Activated T-cell treated with anti-CD3 and anti-CD28 coated beads for 48 hours (primary cell): ENCODE data around the gene DDRGK1.
"Not testable (repeated sequence)": the region's sequence is repeated elsewhere in the genome, so short reads cannot be mapped to it uniquely, and the experiment has no call there.

ENCODE experiments used
- DNase-seq: peaks from one replicate; pipeline ENCODE4 v3.0.0-alpha.2; 2020; ENCODE audit warnings: low read depth

The DDRGK1 gene

DNA sequence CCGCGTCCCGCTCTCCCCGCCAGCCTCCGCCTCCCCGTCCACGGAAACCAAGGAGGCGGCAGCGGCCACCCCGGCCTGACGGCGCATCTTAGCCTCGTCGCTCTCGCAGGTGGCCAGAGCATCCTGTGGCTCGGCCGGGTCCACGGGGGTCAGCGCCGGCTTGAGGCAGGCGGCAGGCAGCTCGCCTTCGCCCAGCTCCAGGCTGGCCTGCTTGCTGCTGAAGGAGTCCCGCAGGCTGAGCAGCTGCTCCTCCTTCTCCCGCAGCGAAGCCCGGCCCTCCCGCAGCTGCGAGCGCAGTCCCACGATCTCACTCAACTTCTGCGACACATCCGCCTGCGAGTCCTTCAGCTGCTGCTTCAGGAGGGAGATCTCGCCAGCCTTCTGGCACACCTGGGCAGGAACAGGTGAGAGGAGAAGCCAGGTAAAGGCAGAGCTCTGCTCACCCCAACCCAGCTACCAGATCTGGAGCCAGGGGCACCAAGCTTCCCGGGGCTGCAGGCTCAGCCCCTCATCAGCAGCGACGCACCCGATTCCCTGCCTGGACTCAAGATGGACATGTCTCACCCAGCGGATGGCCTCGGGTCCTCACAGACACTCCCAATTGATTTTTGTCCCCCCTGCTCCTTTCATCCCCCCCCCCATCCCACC lies 39.6 kb downstream of the DDRGK1 start:
- DNase-seq, result no peak

DNA sequence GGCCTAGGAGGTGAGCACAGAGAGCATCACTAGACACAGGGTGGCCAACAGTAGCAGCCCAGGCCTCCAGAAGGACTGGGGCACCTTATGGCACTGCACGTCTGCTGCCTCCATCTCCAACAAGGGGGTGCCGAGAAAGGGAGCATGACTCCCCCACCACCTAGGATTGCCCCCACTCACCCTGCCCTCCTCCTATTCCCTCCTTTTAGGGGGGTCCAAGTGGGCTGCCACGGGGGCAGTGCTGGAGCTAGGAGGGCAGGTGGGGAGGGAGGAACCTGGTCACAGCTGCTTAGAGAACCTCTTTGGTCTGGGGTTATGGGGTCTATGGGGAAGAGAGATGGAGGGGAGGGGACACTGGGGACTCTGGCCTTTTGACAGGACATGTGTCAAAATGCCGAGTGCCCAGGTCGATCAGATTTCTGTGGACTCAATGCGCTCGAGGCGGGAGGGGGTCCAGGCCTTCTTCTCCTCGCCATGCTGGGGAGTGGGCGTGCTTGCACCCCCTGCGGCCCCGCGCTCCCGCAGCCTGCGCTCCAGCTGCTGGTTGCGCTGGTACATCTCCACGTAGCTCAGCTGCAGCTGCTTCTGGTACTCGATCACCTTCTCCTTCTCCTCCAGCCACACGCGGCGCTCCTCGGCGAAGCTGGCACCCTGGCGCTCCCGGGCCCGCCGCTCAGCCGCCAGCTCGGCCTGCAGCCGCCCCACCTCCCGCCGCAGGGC lies 40.3 kb downstream of the DDRGK1 start:
- no peak for DNase-seq

DNA sequence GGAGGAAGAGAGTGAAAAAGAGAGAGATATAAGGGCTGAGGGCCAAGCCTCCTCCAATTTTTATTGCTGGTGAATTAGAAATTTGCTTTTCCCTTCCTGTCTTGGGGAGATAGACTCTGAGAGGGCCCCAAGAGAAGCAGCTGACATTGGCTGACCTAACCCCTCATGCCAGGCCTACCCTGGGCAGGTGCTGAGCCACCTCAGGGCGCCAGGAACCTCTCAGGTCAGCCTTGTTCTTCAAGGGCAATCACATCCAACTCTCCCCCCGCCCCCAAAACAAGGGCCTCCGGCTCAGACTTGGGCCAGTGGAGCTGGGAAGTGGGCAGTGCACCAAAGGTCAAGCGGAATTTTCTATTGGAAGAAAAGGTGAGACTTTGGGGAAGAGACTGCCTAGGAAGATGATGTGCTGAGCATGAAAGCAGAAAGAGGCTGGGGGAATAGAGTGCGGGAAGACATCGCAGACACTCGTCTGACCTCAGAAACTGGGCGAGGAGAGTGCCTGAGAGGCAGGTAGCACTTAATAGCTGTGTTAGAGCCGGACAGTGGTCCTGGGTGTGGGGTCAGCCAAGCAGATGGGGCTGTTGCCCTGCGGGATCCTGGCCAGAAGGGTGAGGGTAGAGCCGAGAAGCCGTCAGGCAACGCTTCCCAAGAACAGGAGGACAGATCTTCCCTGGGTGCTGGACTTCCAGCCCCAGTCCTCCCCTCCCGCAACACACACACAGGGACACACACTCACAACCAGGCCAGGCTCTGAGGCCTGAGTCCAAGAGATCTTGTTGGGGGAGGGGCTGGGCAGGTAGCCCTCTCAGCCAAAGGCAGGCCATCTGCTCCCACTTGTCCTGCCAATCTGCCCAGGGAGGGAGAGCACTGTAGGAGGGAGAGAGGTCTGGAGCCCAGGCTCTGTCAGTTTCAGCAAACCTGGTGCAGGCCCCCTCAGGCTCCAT lies 41.1 kb downstream of the DDRGK1 start:
- DNase-seq, result no peak

DNA sequence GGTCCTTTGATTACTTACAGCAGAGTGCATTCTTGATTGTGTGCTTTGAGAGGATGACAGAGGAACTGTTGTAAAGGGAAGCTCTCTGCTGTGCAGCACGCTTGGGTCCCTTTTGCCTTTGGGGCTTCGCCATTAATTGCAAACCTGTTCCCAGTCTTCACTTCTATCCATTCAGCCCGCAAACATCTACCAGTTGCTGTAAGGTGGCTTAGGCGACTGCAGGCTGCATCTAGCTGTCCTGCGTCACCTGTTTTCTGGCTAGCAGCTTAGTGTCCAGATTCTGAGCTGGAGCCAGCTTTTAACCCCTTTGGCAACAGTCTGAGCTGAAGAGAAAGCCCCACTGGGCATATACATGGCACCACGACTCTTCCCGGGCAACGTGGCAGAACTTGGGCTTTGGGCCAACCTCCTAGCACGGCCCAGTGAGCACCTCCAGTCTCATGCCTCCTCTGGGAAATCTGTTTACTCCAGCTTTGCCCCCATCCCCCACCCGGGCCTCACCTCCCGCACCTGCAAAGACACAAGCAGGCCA lies 42.3 kb downstream of the DDRGK1 start:
- no peak for DNase-seq

DNA sequence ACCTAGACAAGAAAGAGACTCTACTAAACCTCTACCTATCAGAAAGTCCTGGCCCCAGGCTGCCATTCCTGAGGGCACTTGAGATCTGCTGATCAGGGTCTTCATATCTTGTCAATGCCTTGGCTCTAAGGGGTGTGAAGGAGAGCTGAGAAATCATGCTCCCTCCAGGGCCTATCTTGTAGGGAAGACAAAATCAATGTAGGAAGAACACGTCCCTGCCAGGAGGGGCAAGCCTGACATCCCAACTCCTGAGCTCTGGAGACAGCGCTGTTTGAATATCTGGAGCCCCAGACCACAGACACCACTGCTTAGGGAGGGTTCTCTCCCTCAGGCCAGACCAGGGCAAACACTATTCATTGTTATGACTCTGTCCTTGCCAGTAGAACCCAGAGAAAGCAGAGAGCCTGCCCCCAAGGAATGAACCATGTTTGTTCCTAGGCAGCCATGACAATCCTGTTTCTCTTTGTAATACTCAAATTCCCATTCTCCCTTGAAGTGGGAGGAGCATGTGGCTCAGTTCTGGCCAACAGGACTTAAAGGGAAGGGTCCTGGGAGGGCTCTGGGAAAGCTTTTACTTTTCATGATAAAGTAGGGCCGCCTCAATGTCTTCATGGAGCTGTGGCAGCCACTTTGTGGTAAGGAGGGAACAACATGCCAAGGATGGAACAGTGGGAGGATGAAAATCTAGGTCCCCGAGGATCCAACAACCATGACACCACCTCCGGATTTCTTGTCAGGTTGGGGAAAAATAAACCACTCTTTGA lies 43.0 kb downstream of the DDRGK1 start:
- DNase-seq, result no peak

DNA sequence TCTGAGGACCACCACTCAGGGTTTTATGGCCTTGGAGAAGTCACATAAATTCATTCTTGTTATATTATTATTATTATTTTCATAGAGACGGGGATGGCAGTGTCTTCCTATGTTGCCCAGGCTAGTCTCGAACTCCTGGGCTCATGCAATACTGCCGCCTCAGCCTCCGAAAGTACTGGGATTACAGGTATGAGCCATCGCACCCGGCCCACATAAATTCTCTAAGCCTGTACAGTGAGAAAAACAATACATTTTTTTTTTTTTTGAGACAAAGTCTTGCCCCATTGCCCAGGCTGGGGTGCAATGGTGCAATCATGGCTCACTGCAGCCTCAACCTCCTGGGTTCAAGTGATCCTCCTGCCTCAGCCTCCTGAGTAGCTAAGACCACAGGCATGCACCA lies 44.1 kb downstream of the DDRGK1 start:
- no peak for DNase-seq

DNA sequence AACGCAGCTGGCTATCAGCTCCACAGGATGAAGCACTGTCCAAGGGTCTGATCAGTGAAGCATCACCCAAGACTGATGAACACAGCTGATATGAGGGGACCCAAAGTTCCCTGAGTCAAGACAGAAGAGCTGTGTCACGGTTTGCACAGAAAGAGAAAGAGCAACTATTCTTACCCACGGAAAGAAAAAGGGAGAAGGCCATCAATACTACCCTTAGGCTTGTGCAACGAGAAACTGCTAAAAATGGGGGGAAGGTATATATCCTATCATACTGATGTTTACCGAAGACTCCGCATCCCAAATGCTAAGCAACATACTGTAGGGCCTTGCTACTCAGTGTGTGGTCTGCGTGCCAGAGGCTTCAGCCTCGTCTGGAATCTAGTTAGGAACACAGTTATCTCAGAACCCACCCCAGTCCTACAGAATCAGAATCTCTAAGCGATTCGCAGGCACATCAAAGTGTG lies 45.5 kb downstream of the DDRGK1 start:
- no peak for DNase-seq

DNA sequence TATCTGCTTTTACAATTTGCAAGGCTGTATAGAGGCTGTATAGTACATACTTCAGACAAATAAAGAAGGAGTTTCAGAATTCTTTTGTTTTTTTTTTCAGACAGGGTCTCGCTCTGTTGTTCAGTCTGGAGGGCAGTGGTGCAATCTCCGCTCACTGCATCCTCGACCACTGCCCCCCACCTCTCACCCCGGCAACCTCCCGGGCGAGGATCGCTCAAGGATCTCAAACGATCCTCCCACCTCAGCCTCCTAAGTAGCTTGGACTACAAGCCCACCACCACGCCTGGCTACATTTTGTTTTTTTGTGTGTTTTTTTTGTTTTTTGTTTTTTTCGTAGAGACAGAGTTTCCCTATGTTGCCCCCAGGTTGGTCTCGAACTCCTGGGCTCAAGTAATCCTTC lies 46.7 kb downstream of the DDRGK1 start:
- DNase-seq, result no peak

DNA sequence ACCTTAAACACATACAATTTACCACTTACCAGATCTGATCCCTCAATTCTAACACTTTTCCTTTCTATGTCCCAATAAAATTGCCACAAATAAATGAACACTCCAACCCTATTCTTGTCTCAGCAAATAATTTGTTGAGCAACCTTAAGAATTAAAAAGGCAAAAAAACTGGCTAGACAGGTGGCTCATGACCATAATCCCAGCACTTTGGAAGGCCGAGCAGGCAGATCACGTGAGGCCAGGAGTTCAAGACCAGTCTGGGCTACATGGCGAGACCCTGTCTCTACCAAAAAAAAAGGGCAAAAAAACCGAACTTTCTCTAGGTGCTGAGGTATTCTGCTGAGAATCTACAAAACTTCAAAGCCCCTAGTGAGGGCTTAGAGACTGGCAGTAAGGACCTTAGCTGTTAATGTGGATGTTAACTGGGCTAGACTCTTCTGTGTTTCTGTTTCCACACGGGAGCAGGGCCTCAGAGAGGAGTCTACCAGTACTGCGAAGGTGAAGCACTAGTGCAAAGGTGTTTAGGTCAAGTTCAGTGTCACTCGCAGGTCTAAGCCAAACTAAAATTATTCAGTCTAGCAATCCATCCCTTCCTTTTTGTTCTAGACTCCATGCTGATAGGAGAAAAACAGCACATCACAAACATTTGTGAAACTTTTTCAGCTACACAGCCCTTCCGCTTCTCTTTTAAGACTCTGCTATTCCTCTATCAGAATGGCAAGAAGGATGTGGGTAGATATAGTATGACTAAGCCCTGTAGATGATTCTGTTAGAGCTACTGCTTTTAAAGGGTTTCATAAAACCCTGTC lies 47.5 kb downstream of the DDRGK1 start:
- no peak for DNase-seq

DNA sequence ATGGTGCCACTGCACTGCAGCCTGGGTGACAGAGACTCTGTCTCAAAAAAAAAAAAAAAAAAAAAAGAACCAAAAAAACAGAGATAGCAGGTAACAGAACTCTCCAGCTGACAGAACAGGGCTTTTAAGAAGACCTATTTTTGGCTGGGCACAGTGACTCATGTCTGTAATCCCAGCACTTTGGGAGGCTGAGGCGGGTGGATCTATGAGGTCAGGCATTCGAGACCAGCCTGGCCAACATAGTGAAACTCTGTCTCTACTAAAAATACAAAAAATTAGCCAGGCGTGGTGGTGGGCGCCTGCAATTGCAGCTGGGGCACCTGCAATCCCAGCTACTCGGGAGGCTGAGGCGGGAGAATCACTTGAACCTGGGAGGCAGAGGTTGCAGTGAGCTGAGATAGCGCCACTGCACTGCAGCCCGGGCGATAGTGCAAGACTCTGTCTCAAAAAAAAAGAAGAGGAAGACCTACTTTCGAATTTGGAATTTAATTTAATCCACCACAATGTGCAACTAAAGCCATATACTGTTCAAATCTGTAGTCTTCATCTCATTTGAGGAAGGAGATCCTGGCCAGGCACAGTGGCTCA lies 52.3 kb downstream of the DDRGK1 start:
- DNase-seq, result not testable (repeated sequence)

DNA sequence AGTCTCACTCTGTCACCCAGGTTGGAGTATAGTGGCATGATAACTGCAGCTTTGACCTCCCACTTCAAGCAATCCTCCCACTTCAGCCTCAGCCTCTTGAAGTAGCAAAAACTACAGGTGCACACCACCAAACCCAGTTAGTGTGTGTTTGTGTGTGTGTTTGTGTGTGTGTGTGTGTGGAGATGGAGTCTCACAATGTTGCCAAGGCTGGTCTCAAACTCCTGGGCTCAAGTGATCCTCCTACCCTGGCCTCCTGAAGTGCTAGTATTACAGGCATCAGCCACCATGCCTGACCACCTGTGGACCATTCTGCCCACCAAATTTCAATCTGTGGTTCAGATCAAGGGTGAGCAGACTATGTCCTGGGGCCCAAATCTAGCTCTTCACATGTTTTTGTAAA lies 53.6 kb downstream of the DDRGK1 start:
- DNase-seq, result no peak

DNA sequence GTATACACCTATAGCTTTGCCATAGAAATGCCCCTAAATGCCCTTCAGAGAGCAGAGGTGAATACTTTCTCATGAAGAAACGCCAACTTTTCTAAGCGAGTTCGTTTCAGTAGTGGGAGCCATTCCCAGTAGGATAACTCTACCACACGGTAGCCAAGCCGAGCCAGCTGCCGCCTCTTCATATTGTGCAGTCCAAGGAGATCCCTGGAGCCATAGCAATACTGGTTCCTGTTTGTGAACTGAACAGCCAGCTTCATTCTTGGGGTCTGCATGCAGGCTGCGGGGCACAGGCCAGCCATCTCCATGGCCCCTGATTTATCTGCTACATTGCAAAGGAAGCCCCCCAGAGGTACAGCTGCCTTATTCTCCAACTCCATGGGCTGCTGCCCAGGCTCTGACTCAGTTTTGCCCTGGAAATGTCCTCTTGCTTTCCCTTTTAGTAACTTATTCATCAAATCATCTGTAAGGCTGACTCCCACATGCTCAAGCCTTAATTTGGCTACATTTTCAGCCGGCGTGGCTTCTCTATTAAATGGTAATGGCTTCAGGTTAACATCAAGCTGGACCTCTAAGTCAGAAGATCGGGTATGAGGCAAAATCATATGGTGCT lies 57.6 kb downstream of the DDRGK1 start:
- no peak for DNase-seq

DNA sequence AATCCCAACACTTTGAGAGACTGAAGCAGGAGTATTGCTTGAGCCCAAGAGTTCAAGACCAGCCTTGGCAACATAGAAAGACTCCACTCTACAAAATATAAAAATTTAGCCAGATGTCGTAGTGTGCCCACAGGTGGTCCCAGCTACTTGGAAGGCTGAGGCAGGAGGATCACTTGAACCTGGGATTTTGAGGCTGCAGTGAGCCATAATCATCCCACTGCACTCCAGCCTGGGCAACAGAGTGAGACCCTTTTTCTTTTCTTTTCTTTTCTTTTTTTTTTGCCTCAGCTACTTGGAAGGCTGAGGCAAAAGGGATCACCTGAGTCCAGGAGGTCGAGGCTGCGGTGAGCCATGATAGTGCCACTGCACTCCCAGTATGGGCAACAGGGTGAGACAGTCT lies 62.7 kb downstream of the DDRGK1 start:
- DNase-seq, result no peak
